ENCODE results near the gene NABP1.
A peak's percentile ranks its signal among the peaks of the same experiment; 100 is the strongest.

The NABP1 gene

GRCh38 chr2:191650896-191651773, 26.8 kb upstream of the NABP1 start:
- H3K9me3 ChIP-seq (ENCODE audit: insufficient read depth, low read length, severe bottlenecking) = no peaks in the 10 kb centered on the region
- H3K27me3 ChIP-seq (ENCODE audit: insufficient read depth, low read length, poor library complexity) = no peaks in the 10 kb centered on the region
- 0 out of 2 replicates have a peak overlapping the region, but pooled peaks have one; percentile 5 for H2AFZ ChIP-seq (ENCODE audit: low read depth, low read length)
- DNase-seq (no peak), ATAC-seq (ENCODE audit: insufficient read depth, low read depth) (peak; percentile 24; the same call in 1 of the 3 replicates)
- H3K79me2 ChIP-seq (ENCODE audit: insufficient read depth, low read length) = no peaks in the 10 kb centered on the region
- TF ChIP-seq EZH2 (IDR thresholded peaks at IDR 0.05; ENCODE audit: borderline replicate concordance, low read depth, low read length, severe bottlenecking) = no peak
- TF ChIP-seq, protein P1, sequence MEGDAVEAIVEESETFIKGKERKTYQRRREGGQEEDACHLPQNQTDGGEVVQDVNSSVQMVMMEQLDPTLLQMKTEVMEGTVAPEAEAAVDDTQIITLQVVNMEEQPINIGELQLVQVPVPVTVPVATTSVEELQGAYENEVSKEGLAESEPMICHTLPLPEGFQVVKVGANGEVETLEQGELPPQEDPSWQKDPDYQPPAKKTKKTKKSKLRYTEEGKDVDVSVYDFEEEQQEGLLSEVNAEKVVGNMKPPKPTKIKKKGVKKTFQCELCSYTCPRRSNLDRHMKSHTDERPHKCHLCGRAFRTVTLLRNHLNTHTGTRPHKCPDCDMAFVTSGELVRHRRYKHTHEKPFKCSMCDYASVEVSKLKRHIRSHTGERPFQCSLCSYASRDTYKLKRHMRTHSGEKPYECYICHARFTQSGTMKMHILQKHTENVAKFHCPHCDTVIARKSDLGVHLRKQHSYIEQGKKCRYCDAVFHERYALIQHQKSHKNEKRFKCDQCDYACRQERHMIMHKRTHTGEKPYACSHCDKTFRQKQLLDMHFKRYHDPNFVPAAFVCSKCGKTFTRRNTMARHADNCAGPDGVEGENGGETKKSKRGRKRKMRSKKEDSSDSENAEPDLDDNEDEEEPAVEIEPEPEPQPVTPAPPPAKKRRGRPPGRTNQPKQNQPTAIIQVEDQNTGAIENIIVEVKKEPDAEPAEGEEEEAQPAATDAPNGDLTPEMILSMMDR (IDR thresholded peaks at IDR 0.05; ENCODE audit: borderline replicate concordance, extremely low read depth, low read length, poor library complexity, severe bottlenecking) = no peak
- no peak overlapping the region for H3K4me3 ChIP-seq (ENCODE audit: low read depth in 1 of 2, low read length in 2 of 2)
- H4K20me1 ChIP-seq (ENCODE audit: insufficient read depth, low read length) = no peaks in the 10 kb centered on the region
- no peak overlapping the region for H3K9ac ChIP-seq (ENCODE audit: low read depth, low read length)
- H3K4me2 ChIP-seq (ENCODE audit: insufficient read depth, low read length) = no peak overlapping the region
- H3K4me1 ChIP-seq (ENCODE audit: insufficient read depth, low read length) = no peaks in the 10 kb centered on the region
- H3K27ac ChIP-seq (ENCODE audit: low read length) = no peak overlapping the region
- no peaks in the 10 kb centered on the region for H3K36me3 ChIP-seq (ENCODE audit: insufficient read depth, low read length)

GRCh38 chr2:191653667-191654391, 24.1 kb upstream of the NABP1 start:
- no peak overlapping the region for H3K4me2 ChIP-seq (ENCODE audit: insufficient read depth, low read length)

GRCh38 chr2:191656391-191656790, 21.5 kb upstream of the NABP1 start:
- no peak overlapping the region for H3K4me3 ChIP-seq (ENCODE audit: low read depth in 1 of 2, low read length in 2 of 2)
- H3K27me3 ChIP-seq (ENCODE audit: insufficient read depth, low read length, poor library complexity) = no peaks in the 10 kb centered on the region
- H3K4me1 ChIP-seq (ENCODE audit: insufficient read depth, low read length) = no peaks in the 10 kb centered on the region
- no peak overlapping the region for H3K27ac ChIP-seq (ENCODE audit: low read length)
- TF ChIP-seq, protein P1 (IDR thresholded peaks at IDR 0.05; ENCODE audit: borderline replicate concordance, extremely low read depth, low read length, poor library complexity, severe bottlenecking) = no peak
- TF ChIP-seq EZH2 (IDR thresholded peaks at IDR 0.05; ENCODE audit: borderline replicate concordance, low read depth, low read length, severe bottlenecking) = no peak
- H3K36me3 ChIP-seq (ENCODE audit: insufficient read depth, low read length) = no peaks in the 10 kb centered on the region
- no peak for DNase-seq
- no peak overlapping the region for H2AFZ ChIP-seq (ENCODE audit: low read depth, low read length)
- H4K20me1 ChIP-seq (ENCODE audit: insufficient read depth, low read length) = no peaks in the 10 kb centered on the region
- no peaks in the 10 kb centered on the region for H3K9me3 ChIP-seq (ENCODE audit: insufficient read depth, low read length, severe bottlenecking)
- H3K9ac ChIP-seq (ENCODE audit: low read depth, low read length) = no peak overlapping the region
- no peaks in the 10 kb centered on the region for H3K79me2 ChIP-seq (ENCODE audit: insufficient read depth, low read length)
- H3K4me2 ChIP-seq (ENCODE audit: insufficient read depth, low read length) = no peak overlapping the region
- ATAC-seq (ENCODE audit: insufficient read depth, low read depth) = no peak

More at GRCh38 chr2:191653667-191654391, 24.1 kb upstream of the NABP1 start:
- no peak overlapping the region for H2AFZ ChIP-seq (ENCODE audit: low read depth, low read length)
- no peak for DNase-seq
- TF ChIP-seq, protein P1 (IDR thresholded peaks at IDR 0.05; ENCODE audit: borderline replicate concordance, extremely low read depth, low read length, poor library complexity, severe bottlenecking) = no peak
- TF ChIP-seq EZH2 (IDR thresholded peaks at IDR 0.05; ENCODE audit: borderline replicate concordance, low read depth, low read length, severe bottlenecking) = no peak
- no peaks in the 10 kb centered on the region for H4K20me1 ChIP-seq (ENCODE audit: insufficient read depth, low read length)
- H3K4me1 ChIP-seq (ENCODE audit: insufficient read depth, low read length) = no peaks in the 10 kb centered on the region
- no peaks in the 10 kb centered on the region for H3K9me3 ChIP-seq (ENCODE audit: insufficient read depth, low read length, severe bottlenecking)
- H3K27ac ChIP-seq (ENCODE audit: low read length) = no peak overlapping the region
- no peaks in the 10 kb centered on the region for H3K79me2 ChIP-seq (ENCODE audit: insufficient read depth, low read length)
- H3K9ac ChIP-seq (ENCODE audit: low read depth, low read length) = no peak overlapping the region
- no peaks in the 10 kb centered on the region for H3K36me3 ChIP-seq (ENCODE audit: insufficient read depth, low read length)
- no peak overlapping the region for H3K4me3 ChIP-seq (ENCODE audit: low read depth in 1 of 2, low read length in 2 of 2)
- ATAC-seq (ENCODE audit: insufficient read depth, low read depth) = no peak
- H3K27me3 ChIP-seq (ENCODE audit: insufficient read depth, low read length, poor library complexity) = no peaks in the 10 kb centered on the region
